ENCODE data around the gene SDK1. TPM values are rescaled to one million over a fixed set of nuclear protein-coding genes. Genes with fewer than 3 reads are reported as not detected.

SDK1 gene
- total RNA-seq, 1 donor from 2014 or later: 0.26 TPM

- DNase-seq (ENCODE audit: low read depth) (peak; percentile 71), FAIRE-seq (peak; percentile 47)
- no peak for TF ChIP-seq CTCF (IDR thresholded peaks at IDR 0.05; ENCODE audit: insufficient read depth, low read length, severe bottlenecking)
- no peak overlapping the region for H3K4me3 ChIP-seq (ENCODE audit: low read depth, low read length)
- H3K27me3 ChIP-seq (ENCODE audit: control insufficient read depth, insufficient read depth, low read length): peaks cover 2% of the 10 kb centered on the region
- H3K36me3 ChIP-seq (ENCODE audit: control insufficient read depth, insufficient read depth, low read length): no peaks in the 10 kb centered on the region
Measured at GRCh38 chr7:3282457-3282856, 18.6 kb upstream of the SDK1 start.

GRCh38 chr7:3283130-3283704, 17.8 kb upstream of the SDK1 start:
- Histone ChIP-seq H3K4me3 (ENCODE audit: low read depth, low read length) (no peak overlapping the region), H3K27me3 (ENCODE audit: control insufficient read depth, insufficient read depth, low read length) (peaks cover 2% of the 10 kb centered on the region), H3K36me3 (ENCODE audit: control insufficient read depth, insufficient read depth, low read length) (no peaks in the 10 kb centered on the region)
- peak; percentile 86 for DNase-seq (ENCODE audit: low read depth)
- no peak for FAIRE-seq
- TF ChIP-seq CTCF (IDR thresholded peaks at IDR 0.05; ENCODE audit: insufficient read depth, low read length, severe bottlenecking): no peak

DNA sequence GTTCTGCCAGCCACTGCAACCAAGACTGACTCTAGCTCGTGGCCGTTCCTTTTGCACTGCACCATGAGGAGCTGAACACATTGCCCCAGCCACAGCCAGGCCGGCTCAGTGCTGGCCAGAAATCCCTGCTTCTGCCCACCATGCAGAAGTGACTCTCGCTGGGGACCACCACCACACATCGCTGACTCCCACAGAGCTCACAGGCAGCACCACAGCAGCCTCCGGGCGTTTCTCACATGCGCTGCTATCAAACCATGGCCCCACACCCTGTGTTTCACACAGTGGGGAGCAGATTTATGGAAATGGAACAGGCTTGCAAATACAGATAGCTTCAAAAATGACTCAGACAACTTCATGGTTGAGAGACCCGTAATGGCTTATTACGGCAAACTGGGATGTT, 15.4 kb upstream of the SDK1 start:
- no peaks in the 10 kb centered on the region for H3K27me3 ChIP-seq (ENCODE audit: control insufficient read depth, insufficient read depth, low read length)
- no peak for TF ChIP-seq CTCF (IDR thresholded peaks at IDR 0.05; ENCODE audit: insufficient read depth, low read length, severe bottlenecking)
- no peak overlapping the region for H3K4me3 ChIP-seq (ENCODE audit: low read depth, low read length)
- FAIRE-seq (no peak), DNase-seq (ENCODE audit: low read depth) (no peak)
- no peaks in the 10 kb centered on the region for H3K36me3 ChIP-seq (ENCODE audit: control insufficient read depth, insufficient read depth, low read length)

GRCh38 chr7:3289996-3290395, 11.1 kb upstream of the SDK1 start:
- no peak for DNase-seq (ENCODE audit: low read depth)
- Histone ChIP-seq H3K4me3 (ENCODE audit: low read depth, low read length) (no peak overlapping the region), H3K36me3 (ENCODE audit: control insufficient read depth, insufficient read depth, low read length) (no peaks in the 10 kb centered on the region), H3K27me3 (ENCODE audit: control insufficient read depth, insufficient read depth, low read length) (no peaks in the 10 kb centered on the region)
- no peak for TF ChIP-seq CTCF (IDR thresholded peaks at IDR 0.05; ENCODE audit: insufficient read depth, low read length, severe bottlenecking)
- no peak for FAIRE-seq

- no peak overlapping the region for H3K4me3 ChIP-seq (ENCODE audit: low read depth, low read length)
- no peak for TF ChIP-seq CTCF (IDR thresholded peaks at IDR 0.05; ENCODE audit: insufficient read depth, low read length, severe bottlenecking)
- no peak for DNase-seq (ENCODE audit: low read depth)
- H3K27me3 ChIP-seq (ENCODE audit: control insufficient read depth, insufficient read depth, low read length): no peaks in the 10 kb centered on the region
- no peaks in the 10 kb centered on the region for H3K36me3 ChIP-seq (ENCODE audit: control insufficient read depth, insufficient read depth, low read length)
- no peak for FAIRE-seq
Measured at GRCh38 chr7:3292694-3293093, 8.4 kb upstream of the SDK1 start.

GRCh38 chr7:3294432-3295100, 6.5 kb upstream of the SDK1 start:
- FAIRE-seq (no peak), DNase-seq (ENCODE audit: low read depth) (peak; percentile 22)
- no peak for TF ChIP-seq CTCF (IDR thresholded peaks at IDR 0.05; ENCODE audit: insufficient read depth, low read length, severe bottlenecking)
- no peaks in the 10 kb centered on the region for H3K36me3 ChIP-seq (ENCODE audit: control insufficient read depth, insufficient read depth, low read length)
- H3K27me3 ChIP-seq (ENCODE audit: control insufficient read depth, insufficient read depth, low read length): no peaks in the 10 kb centered on the region
- H3K4me3 ChIP-seq (ENCODE audit: low read depth, low read length): no peak overlapping the region
